Measurements from ENCODE around the gene LRRN4.
"Not testable (repeated sequence)": the region's sequence is repeated elsewhere in the genome, so short reads cannot be mapped to it uniquely, and the experiment has no call there.

The LRRN4 gene

DNA sequence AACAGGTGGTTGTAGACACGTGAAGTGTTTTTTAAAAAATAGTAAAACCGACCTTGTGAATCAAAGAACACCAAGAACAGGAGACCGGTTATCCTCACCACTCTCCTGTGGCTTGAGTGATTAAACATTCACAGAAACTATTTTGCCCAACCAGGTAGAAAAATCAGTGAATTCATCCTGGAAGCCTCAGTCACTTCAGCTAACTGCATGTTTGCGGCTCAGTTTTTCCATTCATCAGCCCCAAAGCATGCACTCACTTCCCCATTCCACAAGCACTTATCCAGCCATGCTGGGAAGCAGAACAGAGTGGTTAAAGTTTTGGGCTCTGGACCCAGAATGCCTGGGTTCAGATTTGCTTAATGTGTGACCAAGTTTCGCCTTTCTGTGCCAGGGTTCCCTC lies 2.4 kb downstream of the LRRN4 start:
- Mint-ChIP-seq H3K27me3 (peaks cover 44% of the 10 kb centered on the region), H3K4me1 (ENCODE audit: low read depth) (no peaks in the 10 kb centered on the region), H3K9me3 (no peaks in the 10 kb centered on the region), H3K4me3 (no peak overlapping the region), H3K27ac (no peak overlapping the region), H3K36me3 (ENCODE audit: low read depth) (no peaks in the 10 kb centered on the region)

DNA sequence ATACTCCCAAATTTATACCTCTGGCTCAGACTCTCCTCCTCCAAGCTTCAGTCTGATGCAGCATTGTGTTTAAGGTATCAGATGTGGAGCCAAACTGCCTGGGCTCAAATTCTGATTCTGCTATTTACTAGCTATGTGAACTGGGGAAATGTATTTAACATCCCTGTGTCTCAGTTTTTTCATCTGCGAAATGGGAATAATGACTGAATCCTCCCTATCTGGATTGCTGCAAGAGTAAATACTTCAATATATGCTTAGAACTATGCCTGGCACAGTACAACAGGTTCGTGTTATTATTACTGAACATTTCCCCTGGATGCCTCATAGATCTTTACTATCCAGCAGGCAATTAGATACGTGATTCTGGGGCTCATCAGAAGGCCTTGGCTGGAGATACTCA lies 5.5 kb downstream of the LRRN4 start:
- Mint-ChIP-seq H3K27ac (no peak overlapping the region), H3K4me3 (no peak overlapping the region), H3K4me1 (ENCODE audit: low read depth) (no peaks in the 10 kb centered on the region), H3K36me3 (ENCODE audit: low read depth) (no peaks in the 10 kb centered on the region), H3K27me3 (peaks cover 28% of the 10 kb centered on the region), H3K9me3 (no peaks in the 10 kb centered on the region)

DNA sequence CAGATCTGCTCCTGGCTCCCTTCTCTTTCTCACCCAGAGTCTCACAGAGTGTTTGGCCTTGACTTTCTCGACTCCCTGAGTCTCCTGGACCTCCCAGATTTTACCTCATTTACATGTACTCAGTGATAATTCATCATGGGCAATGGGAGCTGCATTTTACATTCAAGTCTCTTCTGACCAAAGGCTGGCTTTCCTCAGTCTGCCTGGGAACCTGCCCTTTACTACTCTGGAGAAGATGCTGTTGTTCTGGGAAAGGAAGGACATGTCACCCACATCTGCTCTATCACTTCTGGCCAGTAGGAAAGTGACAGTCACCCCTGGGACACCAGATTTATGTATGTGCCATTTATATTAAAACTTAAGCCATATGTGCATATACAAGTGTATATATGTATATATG lies 7.4 kb downstream of the LRRN4 start:
- Mint-ChIP-seq H3K4me1 (ENCODE audit: low read depth) (no peaks in the 10 kb centered on the region), H3K9me3 (no peaks in the 10 kb centered on the region), H3K36me3 (ENCODE audit: low read depth) (peaks cover 9% of the 10 kb centered on the region), H3K27me3 (peaks cover 14% of the 10 kb centered on the region), H3K27ac (no peak overlapping the region), H3K4me3 (no peak overlapping the region)

GRCh38 chr20:6045566-6045965 lies 8.3 kb downstream of the LRRN4 start:
- Mint-ChIP-seq H3K4me1 (ENCODE audit: low read depth) (no peaks in the 10 kb centered on the region), H3K27me3 (peaks cover 5% of the 10 kb centered on the region), H3K9me3 (no peaks in the 10 kb centered on the region), H3K4me3 (no peak overlapping the region), H3K27ac (no peak overlapping the region), H3K36me3 (ENCODE audit: low read depth) (peaks cover 12% of the 10 kb centered on the region)

GRCh38 chr20:6044115-6044514 lies 9.7 kb downstream of the LRRN4 start:
- Mint-ChIP-seq H3K9me3 (no peaks in the 10 kb centered on the region), H3K27ac (no peak overlapping the region), H3K27me3 (no peaks in the 10 kb centered on the region), H3K36me3 (ENCODE audit: low read depth) (peaks cover 25% of the 10 kb centered on the region), H3K4me3 (no peak overlapping the region), H3K4me1 (ENCODE audit: low read depth) (no peaks in the 10 kb centered on the region)

GRCh38 chr20:6041808-6042265 lies 12.0 kb downstream of the LRRN4 start:
- H3K9me3 Mint-ChIP-seq, result no peaks in the 10 kb centered on the region
- peaks cover 40% of the 10 kb centered on the region for H3K36me3 Mint-ChIP-seq (ENCODE audit: low read depth)
- no peak overlapping the region for H3K4me3 Mint-ChIP-seq
- no peak overlapping the region for H3K27ac Mint-ChIP-seq
- no peaks in the 10 kb centered on the region for H3K4me1 Mint-ChIP-seq (ENCODE audit: low read depth)
- no peaks in the 10 kb centered on the region for H3K27me3 Mint-ChIP-seq

- no peaks in the 10 kb centered on the region for H3K4me1 Mint-ChIP-seq (ENCODE audit: low read depth)
- H3K27ac Mint-ChIP-seq, result no peak overlapping the region
- no peaks in the 10 kb centered on the region for H3K9me3 Mint-ChIP-seq
- H3K27me3 Mint-ChIP-seq, result no peaks in the 10 kb centered on the region
- no peak overlapping the region for H3K4me3 Mint-ChIP-seq
- peaks cover 47% of the 10 kb centered on the region for H3K36me3 Mint-ChIP-seq (ENCODE audit: low read depth)
Measured at GRCh38 chr20:6040958-6041807, 12.7 kb downstream of the LRRN4 start.

DNA sequence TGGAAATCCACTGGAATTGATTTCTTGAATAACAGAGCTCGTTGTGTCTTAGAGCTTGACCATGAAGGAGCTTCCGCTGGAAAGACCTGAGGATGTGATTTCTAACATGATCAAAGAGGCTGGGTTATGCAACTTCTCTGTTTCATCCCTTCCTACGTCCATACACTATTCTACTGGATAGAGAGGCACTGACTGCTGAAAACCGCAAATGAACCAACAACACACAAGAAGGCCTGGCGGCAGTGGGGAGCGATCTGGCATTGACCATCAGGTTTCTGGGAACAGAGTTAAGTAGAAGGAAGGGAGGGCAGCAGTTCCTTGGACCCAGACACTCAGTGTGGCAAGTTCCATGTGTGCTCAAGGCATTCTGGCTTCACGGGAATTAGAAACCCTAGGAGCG lies 13.3 kb downstream of the LRRN4 start:
- H3K27me3 Mint-ChIP-seq, result no peaks in the 10 kb centered on the region
- H3K36me3 Mint-ChIP-seq (ENCODE audit: low read depth), result peaks cover 48% of the 10 kb centered on the region
- H3K9me3 Mint-ChIP-seq, result no peaks in the 10 kb centered on the region
- no peak overlapping the region for H3K4me3 Mint-ChIP-seq
- no peak overlapping the region for H3K27ac Mint-ChIP-seq
- no peaks in the 10 kb centered on the region for H3K4me1 Mint-ChIP-seq (ENCODE audit: low read depth)

- Mint-ChIP-seq H3K36me3 (ENCODE audit: low read depth) (peaks cover 53% of the 10 kb centered on the region), H3K9me3 (no peaks in the 10 kb centered on the region), H3K4me3 (no peak overlapping the region), H3K27me3 (no peaks in the 10 kb centered on the region), H3K4me1 (ENCODE audit: low read depth) (no peaks in the 10 kb centered on the region), H3K27ac (no peak overlapping the region)
Measured at GRCh38 chr20:6039766-6040165, 14.1 kb downstream of the LRRN4 start.

- Mint-ChIP-seq H3K27me3 (no peaks in the 10 kb centered on the region), H3K4me3 (no peak overlapping the region), H3K36me3 (ENCODE audit: low read depth) (peaks cover 68% of the 10 kb centered on the region), H3K4me1 (ENCODE audit: low read depth) (no peaks in the 10 kb centered on the region), H3K27ac (no peak overlapping the region), H3K9me3 (no peaks in the 10 kb centered on the region)
Measured at GRCh38 chr20:6038256-6038655, 15.6 kb downstream of the LRRN4 start.

- H3K27me3 Mint-ChIP-seq, result no peaks in the 10 kb centered on the region
- peaks cover 73% of the 10 kb centered on the region for H3K36me3 Mint-ChIP-seq (ENCODE audit: low read depth)
- no peak overlapping the region for H3K27ac Mint-ChIP-seq
- no peak overlapping the region for H3K4me3 Mint-ChIP-seq
- no peaks in the 10 kb centered on the region for H3K9me3 Mint-ChIP-seq
- H3K4me1 Mint-ChIP-seq (ENCODE audit: low read depth), result no peaks in the 10 kb centered on the region
Measured at GRCh38 chr20:6037082-6037481, 16.8 kb downstream of the LRRN4 start.

- no peak overlapping the region for H3K27ac Mint-ChIP-seq
- no peaks in the 10 kb centered on the region for H3K4me1 Mint-ChIP-seq (ENCODE audit: low read depth)
- no peaks in the 10 kb centered on the region for H3K27me3 Mint-ChIP-seq
- H3K9me3 Mint-ChIP-seq, result no peaks in the 10 kb centered on the region
- H3K36me3 Mint-ChIP-seq (ENCODE audit: low read depth), result peaks cover 73% of the 10 kb centered on the region
- no peak overlapping the region for H3K4me3 Mint-ChIP-seq
Measured at GRCh38 chr20:6036213-6036612, 17.6 kb downstream of the LRRN4 start.

DNA sequence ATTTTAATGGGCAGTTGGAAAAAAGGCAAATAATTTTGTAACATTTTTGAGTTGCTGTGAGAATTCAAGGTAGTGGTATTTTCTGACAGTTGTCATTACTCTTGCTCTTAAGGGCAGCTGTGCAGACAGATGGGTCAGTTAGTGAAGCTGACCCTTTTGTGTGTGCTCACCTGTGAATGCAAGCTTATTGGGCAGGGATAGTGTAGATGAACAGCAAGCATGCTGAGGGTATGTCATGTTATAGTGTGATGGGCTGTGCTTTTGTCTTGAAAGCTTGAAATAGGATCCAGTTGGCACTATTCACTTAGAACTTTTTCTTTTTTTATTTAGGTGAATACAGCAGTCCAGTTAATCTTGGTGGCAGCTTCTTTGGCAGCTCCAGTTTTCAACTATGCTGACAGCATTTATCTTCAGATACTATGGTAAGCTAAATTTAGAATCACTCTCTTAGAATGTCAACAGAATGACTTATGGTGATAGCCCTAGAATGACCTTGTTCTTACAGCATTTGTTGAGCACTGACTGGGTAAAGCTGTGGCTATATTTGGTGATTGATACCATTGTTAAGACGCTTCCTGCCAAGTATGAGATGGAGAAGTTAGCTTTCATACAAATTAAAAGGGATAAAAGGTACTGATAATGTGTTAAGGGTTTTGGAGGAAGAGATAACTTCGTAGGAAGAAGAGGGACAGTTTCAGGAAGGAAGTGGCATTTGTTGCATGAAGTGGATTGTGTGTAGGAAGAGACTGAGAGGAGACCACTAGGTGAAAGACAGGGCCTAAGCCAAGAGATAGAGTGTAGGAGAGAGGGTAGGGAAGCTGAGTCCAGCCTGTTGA lies 19.5 kb downstream of the LRRN4 start:
- H3K36me3 Mint-ChIP-seq (ENCODE audit: low read depth), result peaks cover 64% of the 10 kb centered on the region
- no peaks in the 10 kb centered on the region for H3K9me3 Mint-ChIP-seq
- H3K4me3 Mint-ChIP-seq, result no peak overlapping the region
- H3K27ac Mint-ChIP-seq, result peak overlapping the region; percentile 7
- H3K27me3 Mint-ChIP-seq, result no peaks in the 10 kb centered on the region
- H3K4me1 Mint-ChIP-seq (ENCODE audit: low read depth), result peaks cover 12% of the 10 kb centered on the region

DNA sequence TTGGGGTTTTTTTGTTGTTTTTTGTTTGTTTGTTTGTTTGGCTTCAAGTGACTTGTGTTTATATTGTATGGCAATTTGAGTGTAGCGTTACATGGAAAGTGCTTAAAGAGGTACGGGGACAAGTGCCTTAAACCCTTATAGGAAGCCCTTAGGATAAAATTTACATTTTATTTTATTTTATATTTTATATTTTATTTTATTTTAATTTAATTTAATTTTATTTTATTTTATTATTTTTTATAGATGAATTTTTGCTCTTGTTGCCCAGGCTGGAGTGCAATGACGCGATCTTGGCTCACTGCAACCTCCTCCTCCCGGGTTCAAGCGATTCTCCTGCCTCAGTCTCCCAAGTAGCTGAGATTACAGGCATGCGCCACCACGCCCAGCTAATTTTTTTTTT lies 21.0 kb downstream of the LRRN4 start:
- H3K27ac Mint-ChIP-seq, H3K9me3 Mint-ChIP-seq, H3K4me3 Mint-ChIP-seq, H3K27me3 Mint-ChIP-seq: not testable (repeated sequence)
- Mint-ChIP-seq H3K4me1 (ENCODE audit: low read depth) (peaks cover 16% of the 10 kb centered on the region), H3K36me3 (ENCODE audit: low read depth) (peaks cover 64% of the 10 kb centered on the region)

DNA sequence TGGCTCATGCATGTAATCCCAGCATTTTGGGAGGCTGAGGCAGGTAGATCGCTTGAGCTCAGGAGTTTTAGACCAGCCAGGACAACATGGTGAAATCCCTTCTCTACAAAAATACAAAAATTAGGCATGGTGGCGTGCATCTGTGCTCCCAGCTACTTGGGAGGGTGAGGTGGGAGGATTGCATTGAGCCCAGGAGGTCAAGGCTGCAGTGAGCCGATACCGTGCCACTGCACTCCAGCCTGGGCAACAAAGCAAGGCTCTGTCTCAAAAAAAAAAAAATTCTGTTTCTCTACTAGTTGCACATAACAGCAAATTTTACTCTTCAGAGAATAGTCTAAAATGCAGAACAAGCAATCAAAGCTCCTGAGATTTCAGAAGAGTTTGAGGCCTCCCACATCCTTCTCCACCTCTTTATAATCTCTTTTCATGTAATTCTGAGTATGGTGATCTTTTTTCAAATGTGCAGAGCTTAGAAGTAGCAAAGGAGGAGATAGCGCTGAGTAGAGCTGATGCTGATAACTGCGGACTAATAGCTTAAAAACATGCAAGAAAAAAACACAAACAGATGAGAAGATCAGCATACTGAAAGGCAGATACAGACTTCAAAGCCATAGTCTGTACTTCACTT lies 23.3 kb downstream of the LRRN4 start:
- Mint-ChIP-seq H3K9me3 (no peaks in the 10 kb centered on the region), H3K27me3 (no peaks in the 10 kb centered on the region), H3K4me3 (no peak overlapping the region), H3K36me3 (ENCODE audit: low read depth) (peaks cover 59% of the 10 kb centered on the region), H3K27ac (no peak overlapping the region), H3K4me1 (ENCODE audit: low read depth) (peaks cover 21% of the 10 kb centered on the region)
